HG03571 (cell line): ENCODE results near the gene PAPSS1.
"Not testable (repeated sequence)": the region's sequence is repeated elsewhere in the genome, so short reads cannot be mapped to it uniquely, and the experiment has no call there.

ENCODE experiments used
- ATAC-seq: cut with Tn5 transposase; IDR thresholded peaks from one replicate; pipeline ENCODE4 v1.9.1; 2021; ENCODE audit not compliant: unreplicated experiment

Gene PAPSS1

DNA sequence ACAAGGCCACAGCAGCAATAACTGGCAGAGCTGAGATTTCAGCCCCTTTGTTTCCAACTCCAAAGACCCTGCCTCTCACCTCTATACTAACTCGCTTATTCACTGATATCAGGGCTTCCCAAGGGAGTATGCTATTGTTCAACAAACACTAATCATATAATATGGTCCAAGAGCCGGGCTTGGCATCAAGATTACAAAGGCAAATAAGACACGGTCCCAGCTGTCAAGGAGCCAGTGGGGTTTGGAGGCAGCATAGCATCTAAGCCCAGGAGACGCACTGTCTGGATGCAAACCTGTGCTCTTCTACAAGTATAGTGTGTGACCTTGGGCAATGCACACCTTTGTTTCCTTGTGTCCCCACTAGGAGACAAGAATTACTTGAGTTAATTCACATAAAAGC lies 28.7 kb downstream of the PAPSS1 start:
- ATAC-seq = no peak

DNA sequence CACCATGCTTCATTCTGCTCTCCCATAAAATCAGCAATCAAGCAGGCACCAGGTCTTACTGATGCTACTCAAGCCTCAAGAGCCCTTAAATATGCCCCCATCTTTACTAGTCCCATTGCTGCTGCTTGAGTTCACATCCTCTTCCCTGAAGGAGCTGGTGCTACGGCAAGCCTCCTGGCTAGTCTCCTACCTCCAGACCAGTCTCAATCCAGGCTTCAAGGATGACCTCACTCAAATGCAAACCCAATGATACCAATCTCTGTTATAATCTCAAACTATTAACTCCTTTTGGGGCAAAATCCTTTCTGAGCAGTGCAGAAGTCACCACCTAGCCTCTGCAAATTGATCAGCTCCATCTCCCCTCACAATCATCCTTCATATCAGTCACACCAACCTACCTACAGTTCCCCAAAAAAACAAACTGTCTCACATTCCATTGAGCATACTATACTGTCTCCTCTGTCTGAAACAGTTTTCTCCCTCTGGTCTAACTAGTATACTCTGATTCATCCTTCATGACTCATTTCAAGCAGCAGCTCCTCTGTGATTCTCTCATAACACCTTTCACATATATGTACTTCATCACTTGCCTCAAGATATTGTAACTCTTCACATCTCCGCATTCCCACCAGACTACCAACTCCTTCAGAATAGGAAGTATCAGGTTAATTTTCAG lies 30.0 kb downstream of the PAPSS1 start:
- ATAC-seq = no peak

GRCh38 chr4:107688421-107688820 lies 31.6 kb downstream of the PAPSS1 start:
- ATAC-seq = no peak

- ATAC-seq = no peak
Measured at GRCh38 chr4:107685740-107686139, 34.3 kb downstream of the PAPSS1 start.

- no peak for ATAC-seq
Measured at GRCh38 chr4:107683873-107684272, 36.2 kb downstream of the PAPSS1 start.

- ATAC-seq = no peak
Measured at GRCh38 chr4:107682306-107682705, 37.7 kb downstream of the PAPSS1 start.

DNA sequence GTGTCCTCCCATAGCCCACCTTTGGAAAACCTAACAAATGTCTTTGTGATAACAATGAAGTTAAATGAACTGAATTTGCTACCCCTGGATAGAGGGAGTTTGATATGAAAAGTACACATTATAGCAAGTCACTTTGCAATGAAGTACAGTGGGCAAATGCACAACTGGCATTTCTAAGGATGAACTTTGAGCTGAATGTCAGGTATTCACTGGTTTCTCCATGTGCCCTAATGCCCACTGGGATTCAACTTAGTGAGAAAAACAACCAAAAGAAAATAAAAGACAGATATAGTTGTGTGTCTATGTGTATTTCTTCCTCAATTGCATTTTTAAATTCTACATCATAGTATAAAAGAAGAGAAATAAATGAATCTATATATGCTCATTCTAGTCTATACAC lies 51.0 kb downstream of the PAPSS1 start:
- no peak for ATAC-seq

DNA sequence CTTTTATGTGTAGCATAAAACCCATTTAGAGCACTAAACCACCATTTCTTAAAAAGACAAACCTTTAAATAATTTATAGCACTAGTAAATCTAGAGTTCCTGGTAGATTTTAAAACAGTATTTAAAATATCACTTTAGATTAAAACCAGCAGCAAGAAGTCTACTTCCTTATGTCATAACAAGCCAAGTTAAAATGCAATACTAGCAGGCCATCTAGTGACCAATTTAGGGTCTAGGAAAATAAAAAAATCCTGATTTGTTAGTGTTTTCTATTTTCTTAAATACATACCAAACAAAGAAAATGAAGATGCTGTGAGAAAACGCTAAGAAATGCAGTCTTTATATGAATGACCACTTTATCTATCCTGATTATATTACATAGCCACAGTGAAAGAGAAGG lies 53.9 kb downstream of the PAPSS1 start:
- ATAC-seq = no peak

DNA sequence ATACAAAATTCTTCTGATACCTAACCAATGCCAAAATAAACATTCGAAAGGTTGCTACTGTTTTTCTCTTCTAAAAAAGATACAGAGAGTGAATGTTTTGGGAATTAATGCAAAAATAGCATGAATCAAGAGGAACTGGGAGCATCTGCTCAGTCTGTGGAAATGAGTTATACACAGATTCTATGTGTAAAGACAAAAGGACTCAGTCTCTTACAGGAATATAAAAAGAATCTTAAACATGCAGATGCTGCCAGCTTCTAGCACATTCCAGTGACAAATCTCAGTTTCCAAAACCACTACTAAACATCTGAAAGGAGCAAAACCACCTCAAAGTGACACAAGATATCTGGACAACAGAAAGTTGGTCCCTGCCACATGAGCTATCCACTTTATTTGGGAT lies 55.0 kb downstream of the PAPSS1 start:
- ATAC-seq = no peak

DNA sequence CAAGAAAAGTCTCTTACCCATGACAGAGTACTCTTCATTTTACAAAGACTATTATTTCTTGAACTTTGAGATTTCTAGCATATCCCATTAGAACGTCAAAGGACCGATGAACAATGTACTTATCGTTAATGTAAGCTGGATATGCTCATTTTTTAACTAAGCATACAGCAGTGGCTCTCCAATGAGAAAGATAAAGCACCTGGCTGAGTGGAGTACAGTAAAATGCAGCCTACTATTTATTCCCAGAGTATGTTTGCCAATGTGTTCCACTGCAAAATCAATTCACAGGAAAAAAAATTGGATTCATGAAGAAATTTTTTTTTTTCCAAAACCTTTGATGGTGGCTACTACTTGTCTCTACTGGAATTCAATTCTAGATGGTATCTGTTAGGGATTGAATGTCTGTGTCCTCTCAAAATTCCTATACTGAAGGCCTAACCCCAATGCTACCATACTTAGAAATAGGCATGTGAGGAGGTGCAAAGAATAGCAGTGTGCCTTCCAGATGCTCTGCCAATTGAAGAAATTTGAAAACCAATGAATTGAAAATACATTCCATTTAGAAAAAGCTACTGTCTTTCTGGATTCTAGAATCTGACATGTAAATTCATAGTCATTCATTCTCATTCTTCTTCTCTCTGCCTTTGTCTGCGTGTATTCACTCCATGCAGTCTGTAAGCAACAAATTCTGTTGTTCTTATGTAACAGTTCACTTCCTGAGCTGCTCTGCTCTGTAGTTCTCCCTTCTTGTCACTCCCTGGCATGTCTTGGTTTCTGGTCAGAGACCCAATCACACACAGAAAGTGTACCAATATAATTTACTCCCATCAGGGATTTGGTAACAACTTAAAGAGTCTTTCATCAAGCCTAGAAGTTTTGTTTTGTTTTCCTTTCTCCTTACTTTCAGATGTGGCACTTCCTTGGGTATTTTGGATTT lies 61.4 kb downstream of the PAPSS1 start:
- no peak for ATAC-seq

DNA sequence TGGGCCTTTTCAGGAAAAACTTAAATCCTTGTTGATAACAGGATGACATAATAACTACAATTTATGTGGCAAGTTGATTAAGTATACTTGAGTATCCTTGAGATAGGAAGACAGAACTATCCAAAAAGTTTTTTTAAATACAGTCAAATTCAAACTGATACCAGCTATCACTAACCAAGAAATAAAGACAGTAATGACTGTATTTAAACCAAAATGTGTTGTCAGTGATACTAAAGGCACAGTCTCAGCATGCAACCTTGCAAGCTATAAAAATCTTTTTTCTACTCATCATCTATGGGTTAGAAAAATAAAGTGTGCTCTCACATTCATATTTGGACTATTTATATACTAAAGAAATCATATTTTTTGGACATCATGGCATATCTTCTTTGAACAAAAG lies 64.7 kb downstream of the PAPSS1 start:
- no peak for ATAC-seq

DNA sequence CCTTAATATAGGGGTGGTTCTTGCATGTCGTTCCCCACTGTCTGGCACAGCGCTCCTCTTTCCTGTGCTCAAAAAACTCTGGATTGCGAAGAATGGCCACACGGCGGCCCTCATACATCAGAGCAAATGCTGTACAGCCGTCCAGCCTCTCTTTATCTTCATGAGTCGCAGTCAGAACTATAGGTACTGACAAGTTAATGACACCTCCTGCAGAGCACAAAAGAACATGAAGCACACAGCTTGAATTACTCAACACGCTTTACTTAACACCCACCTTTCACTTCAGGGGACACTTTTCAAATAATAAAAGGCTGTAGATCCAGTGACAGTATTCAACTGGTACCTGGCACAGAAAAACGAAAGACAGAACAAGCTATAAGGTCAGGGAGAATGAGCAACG lies 65.3 kb downstream of the PAPSS1 start:
- no peak for ATAC-seq

GRCh38 chr4:107651408-107651807 lies 68.6 kb downstream of the PAPSS1 start:
- ATAC-seq = not testable (repeated sequence)

DNA sequence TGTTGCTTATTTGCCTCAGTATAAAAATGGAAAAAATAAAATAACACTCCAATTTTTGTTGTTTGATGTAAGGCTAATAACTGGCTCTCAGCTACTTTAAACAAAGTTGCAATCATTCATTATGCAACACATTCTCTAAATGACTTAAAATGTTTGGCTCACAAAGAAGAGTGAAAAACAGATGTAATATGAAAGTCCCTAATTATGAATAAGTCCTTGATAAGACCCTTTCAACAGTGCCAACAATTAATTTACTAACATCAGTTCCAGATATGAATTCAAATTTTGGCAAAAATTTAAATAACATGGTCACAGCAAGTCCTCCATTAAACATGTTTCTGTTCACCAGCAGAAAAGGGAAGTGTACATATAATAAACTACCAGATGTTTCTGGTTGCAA lies 69.8 kb downstream of the PAPSS1 start:
- no peak for ATAC-seq

GRCh38 chr4:107648178-107648991 lies 71.6 kb downstream of the PAPSS1 start:
- ATAC-seq = no peak

- no peak for ATAC-seq
Measured at GRCh38 chr4:107647591-107647990, 72.4 kb downstream of the PAPSS1 start.

- no peak for ATAC-seq
Measured at GRCh38 chr4:107645604-107646003, 74.4 kb downstream of the PAPSS1 start.

DNA sequence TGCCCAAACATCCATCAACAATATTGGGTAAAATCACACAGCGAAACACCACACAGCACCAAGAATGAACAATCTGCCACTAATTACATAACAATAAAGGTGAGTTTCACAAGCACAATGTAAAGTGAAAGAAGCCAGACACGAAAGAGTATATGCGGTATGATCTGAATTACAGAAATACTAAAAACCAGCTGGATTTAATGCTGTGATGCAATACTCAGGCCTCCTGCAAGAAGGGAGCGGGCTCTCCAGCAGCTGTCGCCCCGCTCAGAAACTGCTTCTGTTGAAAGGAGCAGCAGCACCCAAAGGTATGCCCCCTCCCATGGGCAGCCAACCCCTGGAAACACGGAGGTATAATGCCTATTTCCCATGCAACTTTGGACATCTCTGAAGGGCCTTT lies 77.0 kb downstream of the PAPSS1 start:
- no peak for ATAC-seq

- no peak for ATAC-seq
Measured at GRCh38 chr4:107640878-107641277, 79.2 kb downstream of the PAPSS1 start.

- no peak for ATAC-seq
Measured at GRCh38 chr4:107640197-107640596, 79.8 kb downstream of the PAPSS1 start.

GRCh38 chr4:107635735-107636134 lies 84.3 kb downstream of the PAPSS1 start:
- no peak for ATAC-seq
